ENCODE measurements around the gene LPP.
A peak's percentile ranks its signal among the peaks of the same experiment; 100 is the strongest.

LPP gene

GRCh38 chr3:188745031-188745430, 591.1 kb downstream of the LPP start:
- DNase-seq, result no peak

GRCh38 chr3:188746291-188746783, 592.4 kb downstream of the LPP start:
- DNase-seq, result no peak

- no peak for DNase-seq
Observed at GRCh38 chr3:188747489-188747888, 593.5 kb downstream of the LPP start.

- no peak for DNase-seq
Observed at GRCh38 chr3:188749010-188749617, 595.2 kb downstream of the LPP start.

GRCh38 chr3:188749830-188750229, 595.9 kb downstream of the LPP start:
- DNase-seq, result no peak

- no peak for DNase-seq
Observed at GRCh38 chr3:188750617-188751016, 596.7 kb downstream of the LPP start.

GRCh38 chr3:188752850-188753249, 598.9 kb downstream of the LPP start:
- DNase-seq, result no peak

GRCh38 chr3:188754267-188754666, 600.3 kb downstream of the LPP start:
- DNase-seq, result no peak

- no peak for DNase-seq
Observed at GRCh38 chr3:188756241-188756640, 602.3 kb downstream of the LPP start.

- DNase-seq, result no peak
Observed at GRCh38 chr3:188759336-188760005, 605.5 kb downstream of the LPP start.

GRCh38 chr3:188760408-188760807, 606.5 kb downstream of the LPP start:
- DNase-seq, result no peak

GRCh38 chr3:188761439-188761838, 607.5 kb downstream of the LPP start:
- no peak for DNase-seq

GRCh38 chr3:188761964-188762363, 608.0 kb downstream of the LPP start:
- no peak for DNase-seq

GRCh38 chr3:188764609-188765008, 610.7 kb downstream of the LPP start:
- no peak for DNase-seq

- no peak for DNase-seq
Observed at GRCh38 chr3:188769831-188770230, 615.9 kb downstream of the LPP start.

- DNase-seq, result peak; percentile 13
Observed at GRCh38 chr3:188772886-188773285, 618.9 kb downstream of the LPP start.

- no peak for DNase-seq
Observed at GRCh38 chr3:188775412-188775811, 621.5 kb downstream of the LPP start.

- DNase-seq, result no peak
Observed at GRCh38 chr3:188776447-188776846, 622.5 kb downstream of the LPP start.

GRCh38 chr3:188778091-188778852, 624.3 kb downstream of the LPP start:
- DNase-seq, result no peak

- no peak for DNase-seq
Observed at GRCh38 chr3:188779281-188779980, 625.5 kb downstream of the LPP start.

GRCh38 chr3:188780193-188781147, 626.5 kb downstream of the LPP start:
- DNase-seq, result no peak

GRCh38 chr3:188782613-188783124, 628.7 kb downstream of the LPP start:
- no peak for DNase-seq
